GM21390 (cell line): ENCODE data around the gene SETD1B.
"Not testable (repeated sequence)": the region's sequence is repeated elsewhere in the genome, so short reads cannot be mapped to it uniquely, and the experiment has no call there.

ENCODE experiments used
- ATAC-seq: cut with Tn5 transposase; IDR thresholded peaks from one replicate; pipeline ENCODE4 v1.9.1; 2021; ENCODE audit not compliant: unreplicated experiment

SETD1B gene

GRCh38 chr12:121852392-121852791 lies 48.6 kb downstream of the SETD1B start:
- not testable (repeated sequence) for ATAC-seq

- no peak for ATAC-seq
Observed at GRCh38 chr12:121857322-121858246, 53.8 kb downstream of the SETD1B start.

DNA sequence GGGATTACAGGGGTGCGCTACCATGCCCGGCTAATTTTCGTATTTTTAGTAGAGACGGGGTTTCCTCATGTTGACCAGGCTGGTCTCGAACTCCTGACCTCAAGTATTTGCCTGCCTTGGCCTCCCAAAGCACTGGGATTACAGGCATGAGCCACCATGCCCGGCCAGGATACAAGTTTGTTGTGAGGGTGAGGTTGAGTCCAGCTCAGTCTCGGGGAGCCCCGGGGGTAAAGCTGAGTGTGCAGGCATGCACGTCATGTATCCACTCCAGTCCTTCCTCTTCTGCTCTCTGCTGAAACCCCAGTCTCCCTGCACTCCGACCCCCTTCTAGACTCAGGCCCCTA lies 54.5 kb downstream of the SETD1B start:
- no peak for ATAC-seq

- ATAC-seq, result no peak
Observed at GRCh38 chr12:121858662-121859572, 55.1 kb downstream of the SETD1B start, which contains the start of gene HPD. HPD (minus strand) TSS chr12:121858859; CDS start chr12:121858823, 36 bp downstream.

DNA sequence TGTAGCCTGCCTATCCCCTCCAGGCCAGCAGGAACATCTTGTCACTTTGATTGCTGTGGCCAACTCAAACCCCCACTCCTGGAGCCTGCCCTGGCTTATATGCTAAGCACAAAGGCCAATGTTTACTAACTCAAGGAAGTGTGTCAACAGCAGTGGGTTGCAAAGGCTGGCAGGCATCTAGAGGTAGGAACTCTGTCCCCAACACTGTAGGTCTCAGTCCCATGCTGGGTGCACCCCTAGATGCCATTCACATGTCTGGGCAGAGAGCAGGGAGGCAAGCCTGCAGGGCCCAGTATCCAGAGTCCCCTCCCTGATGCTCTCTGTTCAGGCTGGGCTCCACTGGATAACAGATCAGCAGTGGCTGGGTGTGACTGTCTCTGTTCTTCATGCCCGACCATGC lies 56.4 kb downstream of the SETD1B start:
- ATAC-seq, result no peak

DNA sequence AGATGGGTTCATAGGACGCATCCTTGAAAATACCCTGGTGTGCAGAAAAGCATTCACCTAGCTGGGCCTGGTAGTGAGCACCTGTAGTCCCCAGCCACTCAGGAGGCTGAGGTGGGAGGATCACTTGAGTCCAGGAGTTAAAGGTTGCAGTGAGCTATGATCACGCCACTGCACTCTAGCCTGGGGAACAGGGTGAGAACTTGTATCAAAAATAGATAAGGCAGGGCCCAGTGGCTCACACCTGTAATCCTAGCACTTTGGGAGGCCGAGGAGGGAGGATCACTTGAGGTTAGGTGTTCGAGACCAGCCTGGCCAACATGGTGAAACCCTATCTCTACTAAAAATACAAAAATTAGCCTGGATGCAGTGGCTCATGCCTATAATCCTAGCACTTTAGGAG lies 56.9 kb downstream of the SETD1B start:
- ATAC-seq, result not testable (repeated sequence)

DNA sequence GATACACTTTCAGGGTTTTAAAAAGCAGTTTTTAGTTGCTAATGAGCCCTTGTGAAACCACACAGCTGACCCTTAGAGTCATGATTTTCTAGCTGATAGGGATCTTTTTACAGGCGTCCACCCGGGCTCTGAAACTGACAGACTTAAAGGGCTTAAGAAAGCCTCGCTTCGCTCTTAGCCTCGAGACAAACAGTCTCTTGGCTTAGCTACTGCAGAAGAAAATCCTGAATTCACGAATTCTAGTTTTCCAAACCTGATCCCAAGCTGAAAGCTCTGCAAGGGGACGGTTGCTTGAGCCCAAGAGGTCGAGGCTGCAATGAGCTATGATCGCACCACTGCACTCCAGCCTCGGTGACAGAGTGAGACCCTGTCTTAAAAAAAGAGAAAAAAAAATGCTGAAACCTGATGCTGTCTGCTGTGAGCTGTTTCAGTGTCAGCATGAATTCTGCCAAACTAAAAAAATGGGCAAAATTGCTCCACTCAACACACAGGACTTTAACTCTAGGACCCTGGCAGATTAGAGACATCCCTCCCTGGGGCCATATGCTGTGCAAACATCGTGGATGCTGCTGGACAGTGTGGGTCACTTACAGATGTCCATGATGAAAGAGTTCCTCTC lies 57.9 kb downstream of the SETD1B start:
- ATAC-seq, result no peak

DNA sequence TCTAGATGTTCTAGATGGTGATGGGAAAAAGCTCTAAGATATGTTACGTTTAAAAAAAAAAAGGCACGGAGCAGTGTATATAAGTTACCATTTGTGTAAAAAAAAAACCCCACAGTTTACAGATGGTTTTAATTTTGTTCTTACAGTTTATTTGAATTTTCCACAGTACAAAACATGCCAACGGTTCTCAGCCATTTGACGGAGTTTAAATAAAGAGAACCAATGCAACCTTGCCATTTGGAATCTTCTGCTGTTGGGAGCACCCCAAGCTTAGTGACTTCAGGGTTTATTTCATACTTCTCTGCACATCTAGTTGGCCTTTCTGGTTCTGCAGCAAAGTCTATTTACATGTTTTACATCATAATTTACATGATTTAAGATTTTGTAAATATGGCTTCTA lies 62.5 kb downstream of the SETD1B start:
- ATAC-seq, result no peak

DNA sequence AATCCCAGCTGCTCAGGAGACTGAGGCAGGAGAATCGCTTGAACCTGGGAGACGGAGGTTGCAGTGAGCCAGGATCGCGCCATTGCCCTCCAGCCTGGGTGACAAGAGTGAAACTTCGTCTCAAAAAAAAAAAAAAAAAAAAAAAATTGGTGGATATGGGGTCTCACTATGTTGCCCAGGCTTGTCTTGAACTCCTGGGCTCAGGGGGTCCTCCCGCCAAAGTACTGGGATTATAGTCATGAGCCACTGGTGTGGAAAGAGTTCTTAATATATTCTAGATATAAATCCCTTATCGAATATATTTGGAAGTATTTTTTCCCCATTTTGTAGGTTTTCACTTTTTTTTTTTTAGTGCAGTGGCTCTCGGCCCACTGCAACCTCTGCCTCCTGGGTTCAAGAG lies 65.4 kb downstream of the SETD1B start:
- not testable (repeated sequence) for ATAC-seq

- no peak for ATAC-seq
Observed at GRCh38 chr12:121871467-121871866, 67.7 kb downstream of the SETD1B start.

GRCh38 chr12:121872546-121873215 lies 68.9 kb downstream of the SETD1B start:
- no peak for ATAC-seq

DNA sequence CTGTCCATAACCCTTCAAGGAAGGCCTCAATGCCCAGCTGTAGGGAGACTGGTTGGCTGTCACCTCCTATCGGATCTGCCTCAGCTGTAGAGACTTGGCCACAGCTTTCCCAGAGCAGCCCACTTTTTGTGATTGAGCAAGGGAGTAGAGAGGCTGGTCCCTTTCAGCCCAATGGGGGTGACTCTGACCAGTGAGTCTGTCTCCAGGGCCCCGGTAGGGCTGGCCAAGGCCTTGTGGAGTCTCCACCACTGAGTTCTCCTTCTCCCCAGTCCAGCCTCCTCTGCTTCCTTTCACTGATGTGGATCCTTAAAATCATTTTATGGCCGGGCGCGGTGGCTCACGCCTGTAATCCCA lies 69.4 kb downstream of the SETD1B start:
- no peak for ATAC-seq

GRCh38 chr12:121874071-121874470 lies 70.3 kb downstream of the SETD1B start:
- no peak for ATAC-seq

- no peak for ATAC-seq
Observed at GRCh38 chr12:121875582-121875981, 71.8 kb downstream of the SETD1B start.

DNA sequence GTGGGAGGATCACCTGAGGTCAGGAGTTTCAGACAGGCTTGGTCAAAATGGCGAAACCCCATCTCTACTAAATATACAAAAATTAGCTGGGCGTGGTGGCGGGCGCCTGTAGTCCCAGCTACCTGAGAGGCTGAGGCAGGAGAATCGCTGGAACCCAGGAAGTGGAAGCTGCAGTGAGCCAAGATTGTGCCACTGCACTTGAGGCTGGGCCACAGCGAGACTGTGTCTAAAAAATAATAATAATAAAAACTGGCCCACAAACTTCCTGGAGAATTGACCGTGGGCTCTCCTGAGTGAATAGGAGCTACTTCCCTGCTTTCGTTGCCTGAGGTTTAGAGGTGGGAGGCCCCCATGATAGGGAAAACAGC lies 72.3 kb downstream of the SETD1B start:
- not testable (repeated sequence) for ATAC-seq
